T-cell (primary cell): ENCODE measurements around the gene LRRTM3. TPM values are rescaled to one million over a fixed set of nuclear protein-coding genes. Genes with fewer than 3 reads are reported as not detected.

Source experiments
- ATAC-seq, 4 experiments: fragments of 200-7000 bp in 3 of 4; fragments of 150-1000 bp in 1 of 4; cut with Tn5 transposase; replicated peaks in 1 of 4; 1 replicate in 3 of 4; 2 replicates in 1 of 4; pipeline ENCODE4 v1.10.0; 2021; ENCODE audit warnings: moderate library complexity in 3 of 4, mild to moderate bottlenecking in 2 of 4, moderate number of reproducible peaks in 1 of 4
- CTCF ChIA-PET, 2 donors: fragments of 300-600 bp; sonication (Branson Sonifier 250); formaldehyde crosslinking; loops; one replicate each; lab custom pipeline; 2022; ENCODE audit warnings: antibody characterized with exemption in 2 of 2; lab: Charles Lee
- POLR2A ChIA-PET, 2 donors: fragments of 300-600 bp; sonication (Branson Sonifier 250); formaldehyde crosslinking; loops; one replicate each; lab custom pipeline; 2022; ENCODE audit warnings: antibody characterized with exemption in 2 of 2; lab: Charles Lee
- DNase-seq, 35 experiments: peaks; one replicate each; pipeline versions ENCODE4 v3.0.0 to v3.0.0-alpha.2; 2013 to 2023
- H3K27ac ChIP-seq: one replicate; pipeline ENCODE4 v1.5.1; 2013; ENCODE audit warnings: low read length
- H3K27me3 ChIP-seq, 2 experiments: replicated peaks in 1 of 2; 1 replicate in 1 of 2; 2 replicates in 1 of 2; pipeline versions ENCODE4 v1.6.1 to v1.7.0; 2013; ENCODE audit warnings: low read length in 1 of 2, mixed read lengths in 1 of 2; ENCODE audit not compliant: control insufficient read depth in 2 of 2, insufficient read depth in 2 of 2; ENCODE audit errors: extremely low read depth in 1 of 2
- H3K36me3 ChIP-seq, 2 donors: 1 replicate in 1 of 2; 2 replicates in 1 of 2; pipeline versions ENCODE4 v1.6.1 to v1.7.0; 2013; ENCODE audit warnings: low read length in 1 of 2; ENCODE audit not compliant: control insufficient read depth in 2 of 2, insufficient read depth in 1 of 2; ENCODE audit errors: extremely low read depth in 1 of 2
- H3K4me1 ChIP-seq, 2 experiments: 1 replicate in 1 of 2; 2 replicates in 1 of 2; pipeline versions ENCODE4 v1.6.1 to v1.7.0; 2013; ENCODE audit warnings: low read length in 2 of 2, mixed read lengths in 1 of 2; ENCODE audit not compliant: insufficient read depth in 2 of 2, control insufficient read depth in 1 of 2; ENCODE audit errors: extremely low read depth in 1 of 2
- H3K4me3 ChIP-seq, 2 donors: 1 replicate in 1 of 2; 2 replicates in 1 of 2; pipeline versions ENCODE4 v1.5.1 to v1.7.0; 2013; ENCODE audit warnings: mild to moderate bottlenecking in 2 of 2, low read length in 1 of 2, moderate library complexity in 1 of 2; ENCODE audit not compliant: control insufficient read depth in 1 of 2; ENCODE audit errors: extremely low read depth in 1 of 2
- H3K9me3 ChIP-seq: 2 replicates; pipeline ENCODE4 v1.7.0; 2013
- H3K27ac Mint-ChIP-seq, 2 donors: one replicate each; pipeline ENCODE4 v1.8.0; 2020 to 2021; ENCODE audit warnings: mild to moderate bottlenecking in 2 of 2, mixed read lengths in 2 of 2
- H3K27me3 Mint-ChIP-seq, 2 donors: one replicate each; pipeline ENCODE4 v1.8.0; 2021 to 2022; ENCODE audit warnings: mixed read lengths in 2 of 2
- H3K36me3 Mint-ChIP-seq: one replicate; pipeline ENCODE4 v1.8.0; 2021; ENCODE audit warnings: mixed read lengths
- H3K4me1 Mint-ChIP-seq, 3 donors: one replicate each; pipeline ENCODE4 v1.8.0; 2020 to 2022; ENCODE audit warnings: mixed read lengths in 3 of 3, mild to moderate bottlenecking in 1 of 3
- H3K4me3 Mint-ChIP-seq, 3 donors: one replicate each; pipeline ENCODE4 v1.8.0; 2020 to 2022; ENCODE audit warnings: mild to moderate bottlenecking in 3 of 3, mixed read lengths in 3 of 3, moderate library complexity in 3 of 3
- H3K9me3 Mint-ChIP-seq, 3 donors: one replicate each; pipeline ENCODE4 v1.8.0; 2020 to 2022; ENCODE audit warnings: mixed read lengths in 3 of 3
- WGBS: methylation state at CpG from one replicate; pipeline ENCODE4 v1.1.5; 2013; ENCODE audit warnings: missing lambda C conversion rate; ENCODE audit not compliant: insufficient coverage; 5-methylcytosine and 5-hydroxymethylcytosine counted together
- total RNA-seq, 35 experiments: library from RNA in 6 of 35; stranded (reverse) in 6 of 35; fragments of 120-200 nt in 1 of 35; gene quantifications; one replicate each; pipeline versions ENCODE4 v1.2.1 to v1.2.4 and lab custom pipeline; 2013 to 2026

Gene LRRTM3
- total RNA-seq, 5 donors from 2014 or later (not counting 1 experiment from before 2014, with no cell fraction given): not detected

- H3K27me3 Mint-ChIP-seq: peaks cover 0 to 2% of the 10 kb centered on the region in 2 donors
Observed at GRCh38 chr10:66886848-66887247, 39.0 kb upstream of the LRRTM3 start.

GRCh38 chr10:66888237-66888636 lies 37.6 kb upstream of the LRRTM3 start:
- no peak overlapping the region for H3K4me3 ChIP-seq
- H3K27me3 ChIP-seq: no peaks in the 10 kb centered on the region
- no peaks in the 10 kb centered on the region for H3K4me1 Mint-ChIP-seq
- CTCF ChIA-PET: no interaction called here
- ATAC-seq (no peak), DNase-seq (no peak)
- no peaks in the 10 kb centered on the region for H3K36me3 Mint-ChIP-seq
- H3K27ac Mint-ChIP-seq: no peak overlapping the region
- H3K9me3 Mint-ChIP-seq: peaks cover 0 to 8% (median 5%) of the 10 kb centered on the region in 3 donors
- no CpG with 5 or more reads among the region's 1 CpG for WGBS
- no peaks in the 10 kb centered on the region for H3K4me1 ChIP-seq
- peaks cover 0 to 2% of the 10 kb centered on the region in 2 donors for H3K27me3 Mint-ChIP-seq
- no peak overlapping the region for H3K27ac ChIP-seq
- no peaks in the 10 kb centered on the region for H3K36me3 ChIP-seq
- POLR2A ChIA-PET: no interaction called here
- no peaks in the 10 kb centered on the region for H3K9me3 ChIP-seq
- H3K4me3 Mint-ChIP-seq: no peak overlapping the region

More at GRCh38 chr10:66886848-66887247, 39.0 kb upstream of the LRRTM3 start:
- H3K4me1 Mint-ChIP-seq: no peaks in the 10 kb centered on the region
- no peaks in the 10 kb centered on the region for H3K27me3 ChIP-seq
- H3K36me3 ChIP-seq: no peaks in the 10 kb centered on the region
- H3K4me3 ChIP-seq: no peak overlapping the region
- H3K4me3 Mint-ChIP-seq: no peak overlapping the region
- DNase-seq (no peak), ATAC-seq (no peak)
- H3K27ac Mint-ChIP-seq: no peak overlapping the region
- POLR2A ChIA-PET: interaction anchor here in 1 of 2 donors (0.6 kb wide), 1 partner anchor 241 kb away, joined by 3 read pairs; no protein-coding TSS in a partner anchor
- no peaks in the 10 kb centered on the region for H3K36me3 Mint-ChIP-seq
- H3K9me3 ChIP-seq: no peaks in the 10 kb centered on the region
- CTCF ChIA-PET: no interaction called here
- peaks cover 0 to 8% (median 5%) of the 10 kb centered on the region in 3 donors for H3K9me3 Mint-ChIP-seq
- no peaks in the 10 kb centered on the region for H3K4me1 ChIP-seq
- H3K27ac ChIP-seq: no peak overlapping the region

- peaks cover 4 to 7% (median 5%) of the 10 kb centered on the region in 3 donors for H3K9me3 Mint-ChIP-seq
- 50% methylated on average over 1 of the region's 2 CpGs for WGBS
- no peaks in the 10 kb centered on the region for H3K36me3 Mint-ChIP-seq
- H3K4me3 Mint-ChIP-seq: no peak overlapping the region
- no peak overlapping the region for H3K27ac ChIP-seq
- POLR2A ChIA-PET: no interaction called here
- DNase-seq (no peak), ATAC-seq (no peak)
- no peak overlapping the region for H3K27ac Mint-ChIP-seq
- H3K4me1 Mint-ChIP-seq: no peaks in the 10 kb centered on the region
- peaks cover 0 to 2% of the 10 kb centered on the region in 2 donors for H3K27me3 Mint-ChIP-seq
- H3K4me1 ChIP-seq: no peaks in the 10 kb centered on the region
- no peak overlapping the region for H3K4me3 ChIP-seq
- H3K9me3 ChIP-seq: no peaks in the 10 kb centered on the region
- CTCF ChIA-PET: no interaction called here
- H3K36me3 ChIP-seq: no peaks in the 10 kb centered on the region
- no peaks in the 10 kb centered on the region for H3K27me3 ChIP-seq
Observed at GRCh38 chr10:66892871-66893270, 33.0 kb upstream of the LRRTM3 start.

GRCh38 chr10:66910671-66911070 lies 15.2 kb upstream of the LRRTM3 start:
- no peak overlapping the region for H3K4me3 Mint-ChIP-seq
- no peaks in the 10 kb centered on the region for H3K27me3 ChIP-seq
- no peaks in the 10 kb centered on the region for H3K4me1 ChIP-seq
- ChIA-PET POLR2A (no interaction called here), CTCF (no interaction called here)
- 89% methylated on average over 1 of the region's 5 CpGs for WGBS
- no peaks in the 10 kb centered on the region for H3K9me3 ChIP-seq
- H3K27me3 Mint-ChIP-seq: peaks cover 0 to 1% of the 10 kb centered on the region in 2 donors
- no peaks in the 10 kb centered on the region for H3K4me1 Mint-ChIP-seq
- ATAC-seq (no peak), DNase-seq (no peak)
- H3K36me3 Mint-ChIP-seq: no peaks in the 10 kb centered on the region
- H3K36me3 ChIP-seq: no peaks in the 10 kb centered on the region
- peaks cover 0 to 3% (median 0%) of the 10 kb centered on the region in 3 donors for H3K9me3 Mint-ChIP-seq
- H3K4me3 ChIP-seq: no peak overlapping the region
- no peak overlapping the region for H3K27ac ChIP-seq
- no peak overlapping the region for H3K27ac Mint-ChIP-seq

GRCh38 chr10:66916030-66916429 lies 9.8 kb upstream of the LRRTM3 start:
- H3K9me3 ChIP-seq: no peaks in the 10 kb centered on the region
- no peak overlapping the region for H3K4me3 ChIP-seq
- H3K4me1 ChIP-seq: no peaks in the 10 kb centered on the region
- no peaks in the 10 kb centered on the region for H3K36me3 Mint-ChIP-seq
- no peaks in the 10 kb centered on the region for H3K27me3 ChIP-seq
- H3K9me3 Mint-ChIP-seq: peaks cover 0 to 11% (median 0%) of the 10 kb centered on the region in 3 donors
- H3K27me3 Mint-ChIP-seq: peaks cover 0 to 1% of the 10 kb centered on the region in 2 donors
- no peaks in the 10 kb centered on the region for H3K36me3 ChIP-seq
- no peaks in the 10 kb centered on the region for H3K4me1 Mint-ChIP-seq
- WGBS: no CpG with 5 or more reads among the region's 2 CpGs
- H3K4me3 Mint-ChIP-seq: no peak overlapping the region
- ChIA-PET POLR2A (interaction anchor here in 1 of 2 donors (0.6 kb wide), 1 partner anchor 12 kb away, joined by 3 read pairs; no protein-coding TSS in a partner anchor), CTCF (no interaction called here)
- no peak overlapping the region for H3K27ac Mint-ChIP-seq
- DNase-seq: no peak
- ATAC-seq: no peak
- H3K27ac ChIP-seq: no peak overlapping the region

GRCh38 chr10:66917104-66917503 lies 8.7 kb upstream of the LRRTM3 start:
- H3K4me3 ChIP-seq: no peak overlapping the region
- POLR2A ChIA-PET: no interaction called here
- Mint-ChIP-seq H3K9me3 (peaks cover 0 to 11% (median 0%) of the 10 kb centered on the region in 3 donors), H3K4me1 (no peaks in the 10 kb centered on the region), H3K27ac (no peak overlapping the region), H3K36me3 (no peaks in the 10 kb centered on the region), H3K4me3 (no peak overlapping the region), H3K27me3 (peaks cover 0 to 1% of the 10 kb centered on the region in 2 donors)
- no peaks in the 10 kb centered on the region for H3K36me3 ChIP-seq
- CTCF ChIA-PET: no interaction called here
- no peak overlapping the region for H3K27ac ChIP-seq
- WGBS: 100% methylated on average over 2 of the region's 3 CpGs
- DNase-seq (no peak), ATAC-seq (no peak)
- H3K4me1 ChIP-seq: no peaks in the 10 kb centered on the region
- no peaks in the 10 kb centered on the region for H3K9me3 ChIP-seq
- H3K27me3 ChIP-seq: no peaks in the 10 kb centered on the region

- Mint-ChIP-seq H3K4me1 (no peaks in the 10 kb centered on the region), H3K4me3 (no peak overlapping the region), H3K27ac (no peak overlapping the region), H3K36me3 (no peaks in the 10 kb centered on the region), H3K9me3 (peaks cover 0 to 8% (median 0%) of the 10 kb centered on the region in 3 donors), H3K27me3 (peaks cover 0 to 1% of the 10 kb centered on the region in 2 donors)
- no peaks in the 10 kb centered on the region for H3K36me3 ChIP-seq
- H3K4me1 ChIP-seq: no peaks in the 10 kb centered on the region
- H3K9me3 ChIP-seq: no peaks in the 10 kb centered on the region
- ChIA-PET CTCF (no interaction called here), POLR2A (no interaction called here)
- H3K27ac ChIP-seq: no peak overlapping the region
- DNase-seq (no peak), ATAC-seq (no peak)
- WGBS: no CpG with 5 or more reads among the region's 2 CpGs
- H3K4me3 ChIP-seq: no peak overlapping the region
- no peaks in the 10 kb centered on the region for H3K27me3 ChIP-seq
Observed at GRCh38 chr10:66919248-66919647, 6.6 kb upstream of the LRRTM3 start.
